ENCODE results near the gene UMPS. TPM values are rescaled to one million over a fixed set of nuclear protein-coding genes. Genes with fewer than 3 reads are reported as not detected.

UMPS gene
- polyA plus RNA-seq (ENCODE audit: insufficient read length): 16.7 TPM

GRCh38 chr3:124730129-124730940 lies at the start of gene UMPS:
UMPS (plus strand) TSS chr3:124730452; CDS start chr3:124730472, 20 bp downstream.
- peak; percentile 62 for DNase-seq (ENCODE audit: low read depth)

- DNase-seq (ENCODE audit: low read depth): no peak
Observed at GRCh38 chr3:124680521-124680920, 49.7 kb upstream of the UMPS start.

DNA sequence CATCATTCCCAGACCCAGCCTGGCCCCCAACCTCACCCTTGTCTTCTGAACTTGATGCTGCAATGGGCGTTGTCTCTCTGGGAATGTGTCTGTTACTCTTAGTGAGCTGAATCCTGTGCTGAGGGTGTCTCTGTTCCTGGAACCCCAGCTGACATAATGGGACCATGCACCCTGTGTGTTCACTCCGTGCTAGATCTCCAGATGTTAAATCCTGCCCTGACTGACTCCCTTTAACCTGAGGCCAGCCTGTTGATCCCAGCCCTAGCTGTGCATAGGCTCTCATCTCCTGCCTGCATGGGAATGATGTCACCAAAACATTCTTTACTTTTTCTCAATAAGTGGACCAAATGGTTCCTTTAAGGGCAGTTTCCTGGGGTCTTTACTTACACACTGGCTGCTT lies 48.0 kb upstream of the UMPS start:
- no peak for DNase-seq (ENCODE audit: low read depth)

- DNase-seq (ENCODE audit: low read depth): no peak
Observed at GRCh38 chr3:124684459-124684858, 45.8 kb upstream of the UMPS start.

GRCh38 chr3:124685067-124685466 lies 45.2 kb upstream of the UMPS start:
- no peak for DNase-seq (ENCODE audit: low read depth)

GRCh38 chr3:124685481-124685880 lies 44.8 kb upstream of the UMPS start:
- no peak for DNase-seq (ENCODE audit: low read depth)

- no peak for DNase-seq (ENCODE audit: low read depth)
Observed at GRCh38 chr3:124686028-124686670, 44.1 kb upstream of the UMPS start.

DNA sequence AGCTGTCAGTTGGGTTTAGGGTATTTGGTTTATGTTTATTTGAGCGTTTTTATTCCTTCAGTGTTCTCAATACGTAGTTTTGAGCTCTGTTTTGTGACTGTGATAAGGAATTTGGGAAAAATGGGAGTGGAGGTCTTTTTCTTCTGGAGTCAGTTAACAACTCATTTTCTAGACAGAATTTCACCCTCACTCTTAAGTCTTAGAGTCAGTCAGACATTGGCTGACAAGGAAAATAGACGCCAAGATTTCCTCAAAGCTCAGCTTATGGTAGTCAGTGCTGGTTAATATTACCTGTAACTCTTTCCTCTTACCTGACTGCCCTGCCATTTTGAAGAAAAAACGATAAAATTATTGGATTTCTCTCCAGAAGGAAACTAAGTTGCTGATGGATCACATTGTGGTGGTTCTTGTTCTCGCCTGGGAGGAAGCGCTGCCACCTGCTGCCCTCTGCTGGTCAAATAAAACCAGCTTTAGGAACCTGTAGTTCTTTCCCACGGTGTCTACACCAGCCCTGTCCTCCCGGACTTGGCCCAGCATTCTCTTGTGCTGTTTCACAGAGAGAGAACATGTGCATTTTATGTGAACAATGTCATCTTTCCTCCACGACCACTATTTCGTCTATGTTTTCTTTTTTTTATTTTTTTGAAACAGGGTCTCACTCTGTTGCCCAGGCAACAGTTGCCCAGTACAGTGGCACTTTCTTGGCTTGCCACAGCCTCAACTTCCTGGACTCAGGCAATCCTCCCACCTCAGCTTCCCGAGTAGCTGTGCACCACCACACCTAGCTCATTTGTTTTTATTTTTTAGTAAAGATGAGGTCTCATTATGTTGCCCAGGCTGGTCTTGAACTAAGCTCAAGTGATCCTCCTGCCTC lies 41.4 kb upstream of the UMPS start:
- peak; percentile 46 for DNase-seq (ENCODE audit: low read depth)

DNA sequence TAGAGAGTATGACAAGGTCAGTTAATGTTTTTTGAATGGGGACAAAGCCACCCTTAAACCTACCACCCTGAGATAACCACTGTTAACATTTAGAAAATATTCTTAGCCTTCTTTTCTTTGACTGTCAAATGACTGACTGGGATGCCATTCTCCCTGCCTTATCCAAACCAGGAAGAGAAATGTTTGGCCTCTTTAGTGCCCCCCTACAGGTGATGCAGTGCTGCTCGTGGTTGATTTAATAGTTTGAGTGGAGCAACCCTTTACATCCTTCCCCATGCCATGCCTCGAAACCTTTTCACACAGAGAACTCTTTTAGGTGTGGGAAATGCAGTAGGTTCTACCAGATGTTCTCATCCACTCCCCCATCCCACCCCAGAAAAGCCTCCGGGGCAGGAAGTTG lies 38.7 kb upstream of the UMPS start:
- DNase-seq (ENCODE audit: low read depth): no peak

DNA sequence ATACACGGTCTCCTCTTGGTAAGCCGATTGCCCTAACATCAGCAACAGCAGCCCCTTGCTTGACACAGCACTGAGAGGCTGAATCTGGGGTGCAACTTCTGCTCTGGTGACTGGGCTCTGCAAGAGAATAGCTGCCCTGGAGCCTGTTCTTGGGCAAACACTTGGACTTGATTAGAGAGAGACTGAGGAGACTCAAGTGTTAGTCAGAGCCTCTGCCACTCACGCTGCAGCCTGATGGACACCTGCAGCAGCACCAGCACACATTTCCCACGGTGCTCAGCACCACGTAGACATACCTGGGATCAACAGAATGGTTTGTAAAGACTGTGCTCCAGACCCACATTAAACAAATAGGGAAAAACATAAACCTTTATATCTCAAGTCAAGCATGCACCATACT lies 35.8 kb upstream of the UMPS start:
- no peak for DNase-seq (ENCODE audit: low read depth)

GRCh38 chr3:124695369-124695768 lies 34.9 kb upstream of the UMPS start:
- DNase-seq (ENCODE audit: low read depth): no peak

DNA sequence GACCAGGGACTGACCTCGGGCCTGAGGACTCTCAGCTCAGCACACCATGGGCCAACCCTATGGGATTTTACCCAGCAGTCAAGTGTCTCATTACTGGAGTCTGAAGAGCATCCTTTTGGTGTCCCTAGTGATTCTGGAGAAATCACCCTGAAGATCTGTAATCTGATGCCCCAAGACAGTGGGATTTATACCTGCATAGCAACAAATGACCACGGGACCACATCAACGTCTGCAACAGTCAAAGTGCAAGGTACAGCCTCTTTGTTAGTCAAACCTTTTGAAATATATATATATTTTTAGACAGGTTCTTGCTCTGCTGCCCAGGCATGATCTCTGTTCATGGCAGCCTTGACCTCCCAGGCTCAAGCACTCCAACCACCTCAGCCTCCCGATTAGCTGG lies 34.2 kb upstream of the UMPS start:
- no peak for DNase-seq (ENCODE audit: low read depth)

DNA sequence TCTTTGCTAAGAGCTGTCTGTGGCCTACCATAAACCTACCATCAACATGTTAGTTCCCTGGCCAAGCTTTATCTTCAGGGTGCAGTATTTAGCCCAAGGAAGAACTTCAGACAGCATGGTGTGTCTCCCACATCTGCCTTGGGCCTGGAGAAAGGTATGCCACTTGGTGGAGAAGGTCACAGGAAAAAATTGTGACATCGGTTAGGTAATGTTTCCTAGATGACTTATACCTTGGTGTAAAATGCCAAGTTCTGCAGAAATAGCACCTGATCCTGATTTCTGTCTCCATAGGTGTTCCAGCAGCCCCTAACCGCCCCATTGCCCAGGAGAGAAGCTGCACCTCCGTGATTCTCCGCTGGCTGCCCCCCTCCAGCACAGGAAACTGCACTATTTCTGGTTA lies 33.0 kb upstream of the UMPS start:
- no peak for DNase-seq (ENCODE audit: low read depth)

DNA sequence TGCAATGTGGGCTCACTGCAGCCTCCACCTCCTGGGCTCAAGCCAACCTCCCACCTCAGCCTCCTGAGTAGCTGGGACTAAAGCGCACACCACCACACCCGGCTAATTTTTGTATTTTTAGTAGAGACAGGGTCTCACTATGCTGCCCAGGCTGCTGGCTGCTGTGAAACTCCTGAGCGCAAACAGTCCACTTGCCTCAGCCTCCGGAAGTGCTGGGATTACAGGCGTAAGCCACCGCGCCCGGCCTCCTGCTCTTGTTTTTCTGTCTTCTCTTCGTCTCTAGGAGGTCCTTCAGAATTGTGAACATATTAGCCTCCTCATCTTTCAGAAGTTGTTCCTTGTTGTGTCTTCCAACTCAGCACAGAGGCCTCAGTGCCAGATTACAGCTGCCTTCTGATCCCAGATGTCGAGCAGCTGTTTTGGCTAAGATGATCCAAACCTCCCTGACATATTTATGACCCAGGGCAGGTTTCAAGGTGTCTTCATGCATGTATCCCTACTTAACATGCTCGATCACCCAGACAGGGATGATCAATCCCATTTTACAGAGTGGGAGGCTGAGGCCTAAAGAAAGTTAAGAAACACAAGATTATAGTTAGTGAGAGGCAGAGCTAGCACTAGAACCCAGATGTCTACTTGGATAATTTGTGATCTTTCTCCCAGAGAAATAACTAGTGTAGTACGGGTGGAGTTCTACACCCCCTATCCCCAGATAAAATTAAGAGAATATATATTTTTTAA lies 32.1 kb upstream of the UMPS start:
- no peak for DNase-seq (ENCODE audit: low read depth)

GRCh38 chr3:124699051-124699450 lies 31.2 kb upstream of the UMPS start:
- no peak for DNase-seq (ENCODE audit: low read depth)

DNA sequence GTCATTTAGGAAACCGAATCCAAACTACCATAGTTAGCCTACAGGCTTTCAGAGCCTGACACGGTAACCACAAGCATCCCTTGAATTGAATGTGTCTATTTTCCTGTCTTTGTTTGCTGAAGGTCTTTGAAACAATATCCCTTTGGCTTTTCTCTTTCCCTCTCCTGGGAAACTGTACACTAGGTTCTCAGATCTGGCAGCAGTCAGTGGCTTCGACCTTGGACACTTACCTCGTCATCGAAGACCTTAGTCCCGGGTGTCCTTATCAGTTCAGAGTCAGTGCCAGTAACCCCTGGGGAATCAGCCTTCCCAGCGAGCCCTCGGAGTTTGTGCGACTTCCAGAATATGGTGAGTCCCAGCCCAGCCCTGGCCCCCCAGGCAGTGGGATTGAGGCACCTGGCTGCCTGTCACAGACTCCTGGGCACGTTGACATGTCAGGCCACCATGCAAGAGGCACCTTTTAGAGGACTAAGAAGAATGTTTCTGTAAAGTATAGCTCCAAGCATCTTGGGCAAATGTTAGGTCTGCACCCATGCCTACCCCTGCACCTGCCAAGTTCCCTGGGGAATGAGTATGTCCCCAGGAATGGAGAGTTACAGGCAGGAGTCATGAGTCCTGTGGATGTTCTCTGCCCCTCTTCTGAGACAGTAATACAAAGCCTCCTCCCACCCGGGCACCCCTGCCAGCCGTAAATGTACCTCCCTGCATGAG lies 30.4 kb upstream of the UMPS start:
- no peak for DNase-seq (ENCODE audit: low read depth)

DNA sequence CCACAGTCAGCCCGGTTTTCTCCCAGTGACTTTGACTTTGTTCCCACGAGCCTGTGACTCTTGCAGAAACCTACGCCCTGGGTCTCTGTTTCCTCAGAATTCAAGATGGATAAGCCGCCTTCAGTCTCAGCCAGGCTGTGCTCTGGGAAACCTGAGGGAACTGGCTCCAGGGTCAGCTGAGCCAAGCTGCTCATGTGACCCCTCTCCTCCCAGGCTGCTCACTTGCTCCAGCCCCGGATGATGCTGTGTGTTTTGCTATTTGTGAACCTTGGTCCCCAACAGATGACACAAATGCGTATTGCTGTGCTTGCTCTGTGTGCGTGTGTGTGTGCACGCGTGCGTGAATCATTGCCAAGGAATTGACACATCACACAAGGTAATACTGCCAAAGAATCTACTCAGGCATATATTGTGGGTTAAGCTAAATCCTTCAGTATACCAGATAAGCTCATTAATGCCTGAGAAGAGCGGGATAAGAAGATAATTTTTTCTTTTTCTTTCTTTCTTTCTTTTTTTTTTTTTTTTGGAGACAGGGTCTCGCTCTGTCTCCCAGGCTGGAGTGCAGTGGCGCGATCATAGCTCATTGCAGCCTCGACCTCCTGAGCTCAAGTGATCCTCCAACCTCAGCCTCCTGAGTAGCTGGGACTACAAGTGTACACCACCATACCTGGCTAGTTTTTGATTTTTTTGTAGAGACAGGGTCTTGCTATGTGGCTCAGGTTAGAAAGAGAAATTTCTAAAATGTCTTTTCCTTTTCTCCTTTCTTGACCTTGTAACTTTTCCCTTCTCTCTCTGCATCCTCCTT lies 29.2 kb upstream of the UMPS start:
- no peak for DNase-seq (ENCODE audit: low read depth)

DNA sequence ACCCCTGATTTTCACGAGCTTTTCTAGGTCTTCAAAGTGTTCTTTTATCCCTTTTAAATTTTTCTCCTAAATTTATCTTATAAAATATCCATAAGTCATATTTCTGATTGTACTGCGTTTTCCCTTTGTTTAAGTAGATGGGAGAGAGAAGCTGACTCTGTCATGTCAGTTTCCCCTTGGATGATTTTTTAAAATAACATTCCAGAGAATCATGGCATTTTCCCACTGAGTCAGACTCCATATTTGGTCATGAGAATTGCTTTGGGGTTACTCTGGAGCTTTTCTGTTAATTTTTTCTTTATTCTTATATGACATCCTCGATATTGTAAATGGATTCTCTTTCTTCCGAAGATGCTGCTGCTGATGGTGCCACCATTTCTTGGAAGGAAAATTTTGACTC lies 28.6 kb upstream of the UMPS start:
- DNase-seq (ENCODE audit: low read depth): no peak

GRCh38 chr3:124702950-124703349 lies 27.3 kb upstream of the UMPS start:
- DNase-seq (ENCODE audit: low read depth): no peak

DNA sequence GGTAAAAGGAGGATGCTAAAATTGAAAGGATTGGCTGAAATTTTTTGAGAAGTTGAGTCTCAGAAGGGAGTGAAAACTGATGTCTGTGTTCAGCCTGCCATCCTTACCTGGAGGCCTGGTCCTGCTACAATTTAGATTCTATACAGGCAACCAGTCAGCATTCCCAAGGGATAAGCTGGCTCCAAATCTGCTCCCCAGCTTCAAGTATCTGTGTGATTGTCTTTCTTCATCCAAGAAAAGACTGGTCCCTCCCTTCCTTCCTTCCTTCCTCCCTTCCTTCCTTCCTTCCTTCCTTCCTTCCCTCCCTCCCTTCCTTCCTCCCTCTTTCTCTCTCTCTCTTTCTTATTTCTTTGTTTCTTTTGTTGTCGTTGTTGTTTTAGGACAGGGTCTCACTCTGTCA lies 24.7 kb upstream of the UMPS start:
- DNase-seq (ENCODE audit: low read depth): no peak
